Measurements from ENCODE around the gene COX5A. TPM values are rescaled to one million over a fixed set of nuclear protein-coding genes. Genes with fewer than 3 reads are reported as not detected.

The COX5A gene
- total RNA-seq, 1 experiment from 2014 or later, result 307 TPM

DNA sequence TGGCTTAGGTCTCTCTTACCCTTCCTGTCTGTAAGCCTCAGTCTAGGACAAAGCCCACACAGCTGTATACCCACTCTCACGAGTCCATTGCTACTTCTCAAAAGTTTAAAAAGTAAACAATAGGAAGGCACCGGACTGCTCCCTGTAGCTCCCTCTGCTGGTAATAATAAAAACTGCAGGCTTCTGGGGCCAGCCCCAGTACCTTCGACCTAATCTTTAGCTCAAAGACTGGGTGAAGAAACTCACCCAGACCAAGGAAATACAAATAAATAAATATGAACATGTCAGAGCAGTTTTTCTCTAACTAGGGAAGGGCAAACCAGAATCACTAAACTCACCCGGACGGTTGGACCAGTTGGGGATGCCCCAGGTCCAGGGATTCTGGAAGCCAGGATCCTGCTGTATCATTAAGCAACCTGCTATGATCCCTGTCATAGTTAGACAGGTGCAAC is 36.2 kb downstream of the COX5A start (continued):
- peak; percentile 61 for TF ChIP-seq RAD21 (IDR thresholded peaks at IDR 0.05; ENCODE audit: low read depth)

DNA sequence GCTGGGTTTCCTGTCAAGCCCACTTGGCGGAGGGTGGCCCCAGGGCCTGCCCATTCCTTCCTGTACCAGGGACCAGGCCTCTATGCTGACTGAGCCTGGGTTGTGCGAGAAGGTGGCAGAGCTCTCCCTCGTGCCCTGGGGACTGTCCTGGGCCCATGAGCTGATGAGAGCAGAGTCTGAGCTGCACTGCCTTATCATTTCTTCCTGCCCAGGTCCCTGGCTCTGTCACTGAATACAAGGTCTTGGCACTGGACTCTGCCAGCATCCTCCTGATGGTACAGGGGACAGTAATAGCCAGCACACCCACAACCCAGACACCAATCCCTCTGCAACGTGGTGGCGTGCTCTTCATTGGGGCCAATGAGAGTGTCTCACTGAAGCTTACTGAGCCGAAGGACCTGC is 40.6 kb downstream of the COX5A start:
- intact Hi-C loops (cut with micrococcal nuclease), result no loop called here
- no peak overlapping the region for H2AFZ ChIP-seq (ENCODE audit: low read depth, low read length, poor library complexity, severe bottlenecking)
- H3K4me3 ChIP-seq (replicated peaks in 1 of 2; ENCODE audit: low read depth in 1 of 2, low read length in 2 of 2), result no peak overlapping the region
- H3K9ac ChIP-seq (ENCODE audit: low read length), result no peak overlapping the region
- TF ChIP-seq JUND (IDR thresholded peaks at IDR 0.05) (0 out of 2 replicates have a peak, but pooled peaks have one; percentile 5), CEBPB (IDR thresholded peaks at IDR 0.05; ENCODE audit: low read depth) (no peak), EGR1 (IDR thresholded peaks at IDR 0.05; ENCODE audit: low read depth) (no peak), ZNF274 (IDR thresholded peaks at IDR 0.05; ENCODE audit: low read depth, low read length) (no peak), ELF1 (IDR thresholded peaks at IDR 0.05; ENCODE audit: borderline replicate concordance, low read depth) (no peak), POLR2AphosphoS5 (IDR thresholded peaks at IDR 0.05; ENCODE audit: low read depth, low read length) (peak; percentile 13; the same call in 1 of the 2 replicates)
- no peak overlapping the region for H3K4me2 ChIP-seq (ENCODE audit: low read length)
- BruUV-seq (replicated peaks), result no TSS peak
- H3K27me3 ChIP-seq (ENCODE audit: insufficient read depth, low read length), result no peaks in the 10 kb centered on the region
- no peaks in the 10 kb centered on the region for H3K79me2 ChIP-seq (ENCODE audit: insufficient read depth, low read length)
- H3K4me1 ChIP-seq (ENCODE audit: control insufficient read depth in 1 of 2, insufficient read depth in 2 of 2, low read length in 2 of 2), result peaks cover 5 to 14% of the 10 kb centered on the region in 2 experiments; a peak in 3 of 4 replicates
- ChIA-PET RAD21 (ENCODE audit: low non-redundant PET in 1 of 2, low total read pairs in 2 of 2, uncharacterized antibody in 2 of 2, unreplicated experiment in 2 of 2) (no interaction called here), POLR2A (interaction anchor here (1.9 kb wide), 1 partner anchor 9 kb away, joined by 6 read pairs; the partner anchor contains the start of gene FAM219B), CTCF (no interaction called here)
- ATAC-seq (no peak), DNase-seq (ENCODE audit: low read depth, low spot score) (no peak)
- H3K9me3 ChIP-seq (ENCODE audit: control insufficient read depth in 1 of 2, insufficient read depth in 1 of 2, low read depth in 1 of 2, low read length in 2 of 2), result no peaks in the 10 kb centered on the region
- H4K20me1 ChIP-seq (ENCODE audit: insufficient read depth), result no peaks in the 10 kb centered on the region; the same call in 1 of the 2 replicates
- H3K9me2 ChIP-seq (ENCODE audit: insufficient read depth), result no peaks in the 10 kb centered on the region
- peaks cover 10 to 37% of the 10 kb centered on the region in 2 experiments; a peak in 3 of 4 replicates for H3K36me3 ChIP-seq (ENCODE audit: control insufficient read depth in 1 of 2, insufficient read depth in 2 of 2, low read length in 2 of 2)
- no peak overlapping the region for H3K27ac ChIP-seq (ENCODE audit: low read depth, low read length)

DNA sequence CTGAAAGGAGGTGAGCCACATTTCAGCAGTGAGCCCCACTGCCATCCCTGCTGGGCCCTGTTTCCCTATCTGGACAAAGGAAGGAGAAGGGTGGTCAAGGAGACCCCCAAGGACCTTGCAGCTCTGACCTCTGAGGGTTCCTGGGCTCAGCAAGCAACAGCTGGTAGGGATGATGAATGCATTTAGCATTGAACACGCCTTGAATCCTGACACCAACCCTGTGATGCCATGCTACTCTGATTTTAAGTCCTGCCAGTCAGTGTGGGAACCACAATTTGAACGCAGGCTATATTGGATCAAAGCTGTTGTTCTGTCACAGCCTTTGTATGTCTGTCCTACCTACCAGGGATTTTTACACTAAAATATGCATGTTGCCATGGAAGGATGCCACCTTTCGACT is 41.6 kb downstream of the COX5A start:
- ATAC-seq (no peak), DNase-seq (ENCODE audit: low read depth, low spot score) (no peak)
- Histone ChIP-seq H3K27ac (ENCODE audit: low read depth, low read length) (no peak overlapping the region), H3K9me3 (ENCODE audit: control insufficient read depth in 1 of 2, insufficient read depth in 1 of 2, low read depth in 1 of 2, low read length in 2 of 2) (no peaks in the 10 kb centered on the region), H4K20me1 (ENCODE audit: insufficient read depth) (no peaks in the 10 kb centered on the region), H2AFZ (ENCODE audit: low read depth, low read length, poor library complexity, severe bottlenecking) (no peak overlapping the region), H3K79me2 (ENCODE audit: insufficient read depth, low read length) (peaks cover 3% of the 10 kb centered on the region; the same call in 1 of the 2 replicates), H3K36me3 (ENCODE audit: control insufficient read depth in 1 of 2, insufficient read depth in 2 of 2, low read length in 2 of 2) (peaks cover 12 to 41% of the 10 kb centered on the region in 2 experiments; a peak in 3 of 4 replicates), H3K4me3 (replicated peaks in 1 of 2; ENCODE audit: low read depth in 1 of 2, low read length in 2 of 2) (no peak overlapping the region), H3K27me3 (ENCODE audit: insufficient read depth, low read length) (no peaks in the 10 kb centered on the region), H3K4me1 (ENCODE audit: control insufficient read depth in 1 of 2, insufficient read depth in 2 of 2, low read length in 2 of 2) (peaks cover 5 to 21% of the 10 kb centered on the region in 2 experiments; a peak in 3 of 4 replicates), H3K9ac (ENCODE audit: low read length) (no peak overlapping the region), H3K9me2 (ENCODE audit: insufficient read depth) (no peaks in the 10 kb centered on the region), H3K4me2 (ENCODE audit: low read length) (no peak overlapping the region)
- RAD21 ChIA-PET (ENCODE audit: low non-redundant PET in 1 of 2, low total read pairs in 2 of 2, uncharacterized antibody in 2 of 2, unreplicated experiment in 2 of 2), result no interaction called here
- BruUV-seq (replicated peaks), result no TSS peak
- TF ChIP-seq EGR1 (IDR thresholded peaks at IDR 0.05; ENCODE audit: low read depth) (no peak), RAD21 (IDR thresholded peaks at IDR 0.05; ENCODE audit: low read depth) (no peak), EZH2phosphoT487 (IDR thresholded peaks at IDR 0.05; ENCODE audit: borderline replicate concordance) (no peak), ZFX (IDR thresholded peaks at IDR 0.05) (no peak), FOSL1 (IDR thresholded peaks at IDR 0.05; ENCODE audit: low read depth) (no peak), ZNF274 (IDR thresholded peaks at IDR 0.05; ENCODE audit: low read depth, low read length) (no peak), POLR2AphosphoS5 (IDR thresholded peaks at IDR 0.05; ENCODE audit: low read depth, low read length) (no peak), YY1 (IDR thresholded peaks at IDR 0.05; ENCODE audit: extremely low read depth, insufficient replicate concordance, low read depth, low read length) (no peak), JUND (IDR thresholded peaks at IDR 0.05) (no peak), CBX3 (IDR thresholded peaks at IDR 0.05; ENCODE audit: low read depth) (no peak), ELF1 (IDR thresholded peaks at IDR 0.05; ENCODE audit: borderline replicate concordance, low read depth) (no peak)
- TF ChIP-seq, protein P1, sequence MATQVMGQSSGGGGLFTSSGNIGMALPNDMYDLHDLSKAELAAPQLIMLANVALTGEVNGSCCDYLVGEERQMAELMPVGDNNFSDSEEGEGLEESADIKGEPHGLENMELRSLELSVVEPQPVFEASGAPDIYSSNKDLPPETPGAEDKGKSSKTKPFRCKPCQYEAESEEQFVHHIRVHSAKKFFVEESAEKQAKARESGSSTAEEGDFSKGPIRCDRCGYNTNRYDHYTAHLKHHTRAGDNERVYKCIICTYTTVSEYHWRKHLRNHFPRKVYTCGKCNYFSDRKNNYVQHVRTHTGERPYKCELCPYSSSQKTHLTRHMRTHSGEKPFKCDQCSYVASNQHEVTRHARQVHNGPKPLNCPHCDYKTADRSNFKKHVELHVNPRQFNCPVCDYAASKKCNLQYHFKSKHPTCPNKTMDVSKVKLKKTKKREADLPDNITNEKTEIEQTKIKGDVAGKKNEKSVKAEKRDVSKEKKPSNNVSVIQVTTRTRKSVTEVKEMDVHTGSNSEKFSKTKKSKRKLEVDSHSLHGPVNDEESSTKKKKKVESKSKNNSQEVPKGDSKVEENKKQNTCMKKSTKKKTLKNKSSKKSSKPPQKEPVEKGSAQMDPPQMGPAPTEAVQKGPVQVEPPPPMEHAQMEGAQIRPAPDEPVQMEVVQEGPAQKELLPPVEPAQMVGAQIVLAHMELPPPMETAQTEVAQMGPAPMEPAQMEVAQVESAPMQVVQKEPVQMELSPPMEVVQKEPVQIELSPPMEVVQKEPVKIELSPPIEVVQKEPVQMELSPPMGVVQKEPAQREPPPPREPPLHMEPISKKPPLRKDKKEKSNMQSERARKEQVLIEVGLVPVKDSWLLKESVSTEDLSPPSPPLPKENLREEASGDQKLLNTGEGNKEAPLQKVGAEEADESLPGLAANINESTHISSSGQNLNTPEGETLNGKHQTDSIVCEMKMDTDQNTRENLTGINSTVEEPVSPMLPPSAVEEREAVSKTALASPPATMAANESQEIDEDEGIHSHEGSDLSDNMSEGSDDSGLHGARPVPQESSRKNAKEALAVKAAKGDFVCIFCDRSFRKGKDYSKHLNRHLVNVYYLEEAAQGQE (IDR thresholded peaks at IDR 0.05; ENCODE audit: low read depth), result no peak
- intact Hi-C loops (cut with micrococcal nuclease), result no loop called here
- POLR2A ChIA-PET, result no interaction called here
- CTCF ChIA-PET, result no interaction called here
